Naive thymus-derived CD4-positive, alpha-beta T cell (primary cell): ENCODE measurements around the gene C11orf24. TPM values are rescaled to one million over a fixed set of nuclear protein-coding genes. Genes with fewer than 3 reads are reported as not detected.

Experiments used
- ATAC-seq: fragments of 150-1000 bp; cut with Tn5 transposase; 2 replicates; pipeline ENCODE4 v1.10.0; 2021; ENCODE audit warnings: mild to moderate bottlenecking, moderate library complexity
- CTCF ChIA-PET: fragments of 350-600 bp; sonication (Branson Sonifier 250); formaldehyde crosslinking; loops from one replicate; lab custom pipeline; 2021; ENCODE audit warnings: antibody characterized with exemption; lab: Charles Lee
- POLR2A ChIA-PET: fragments of 350-600 bp; sonication (Branson Sonifier 250); formaldehyde crosslinking; loops from one replicate; lab custom pipeline; 2021; ENCODE audit warnings: antibody characterized with exemption, inconsistent platforms; lab: Charles Lee
- DNase-seq, 9 donors: peaks; one replicate each; pipeline versions ENCODE4 v3.0.0 to v3.0.0-alpha.2; 2020 to 2022; ENCODE audit warnings: mixed read lengths in 1 of 9
- H3K27ac ChIP-seq: one replicate; pipeline ENCODE4 v1.7.0; 2013; ENCODE audit warnings: mild to moderate bottlenecking, low read depth, low read length, moderate library complexity
- H3K27me3 ChIP-seq, 2 donors: one replicate each; pipeline ENCODE4 v1.7.0; 2013; ENCODE audit warnings: low read length in 2 of 2, mild to moderate bottlenecking in 2 of 2, moderate library complexity in 2 of 2; ENCODE audit not compliant: control insufficient read depth in 2 of 2, insufficient read depth in 2 of 2
- H3K36me3 ChIP-seq, 3 experiments: 1 replicate in 2 of 3; 2 replicates in 1 of 3; pipeline ENCODE4 v1.7.0; 2013; ENCODE audit warnings: low read length in 3 of 3, mild to moderate bottlenecking in 3 of 3, moderate library complexity in 1 of 3; ENCODE audit not compliant: insufficient read depth in 3 of 3, control insufficient read depth in 2 of 3
- H3K4me1 ChIP-seq, 2 donors: one replicate each; pipeline ENCODE4 v1.7.0; 2013; ENCODE audit warnings: low read length in 2 of 2, mild to moderate bottlenecking in 2 of 2, moderate library complexity in 1 of 2; ENCODE audit not compliant: control insufficient read depth in 2 of 2, insufficient read depth in 2 of 2
- H3K4me3 ChIP-seq: 2 replicates; pipeline ENCODE4 v1.7.0; 2013; ENCODE audit warnings: mild to moderate bottlenecking, low read length
- H3K9me3 ChIP-seq, 3 experiments: 1 replicate in 2 of 3; 2 replicates in 1 of 3; pipeline ENCODE4 v1.7.0; 2013; ENCODE audit warnings: low read length in 3 of 3; ENCODE audit not compliant: control insufficient read depth in 2 of 3
- H3K27ac Mint-ChIP-seq, 9 donors: one replicate each; pipeline ENCODE4 v1.8.0; 2020 to 2022; ENCODE audit warnings: mixed read lengths in 9 of 9, mild to moderate bottlenecking in 8 of 9, moderate library complexity in 5 of 9, inconsistent platforms in 2 of 9
- H3K27me3 Mint-ChIP-seq, 5 donors: one replicate each; pipeline ENCODE4 v1.8.0; 2021 to 2022; ENCODE audit warnings: mixed read lengths in 5 of 5, mild to moderate bottlenecking in 1 of 5
- H3K36me3 Mint-ChIP-seq, 5 donors: one replicate each; pipeline ENCODE4 v1.8.0; 2020 to 2022; ENCODE audit warnings: mixed read lengths in 5 of 5, mild to moderate bottlenecking in 3 of 5, inconsistent platforms in 1 of 5
- H3K4me1 Mint-ChIP-seq, 7 donors: one replicate each; pipeline ENCODE4 v1.8.0; 2020 to 2022; ENCODE audit warnings: mixed read lengths in 7 of 7, mild to moderate bottlenecking in 3 of 7, inconsistent platforms in 1 of 7
- H3K4me3 Mint-ChIP-seq, 10 donors: one replicate each; pipeline ENCODE4 v1.8.0; 2020 to 2022; ENCODE audit warnings: mild to moderate bottlenecking in 10 of 10, mixed read lengths in 10 of 10, moderate library complexity in 6 of 10, inconsistent platforms in 2 of 10
- H3K9me3 Mint-ChIP-seq, 11 donors: one replicate each; pipeline ENCODE4 v1.8.0; 2020 to 2022; ENCODE audit warnings: mixed read lengths in 11 of 11, mild to moderate bottlenecking in 4 of 11, inconsistent platforms in 1 of 11, moderate library complexity in 1 of 11
- intact Hi-C, 2 donors: fragments of 100-400 bp; cut with micrococcal nuclease; formaldehyde crosslinking; loops; one replicate each; pipeline ENCODE4 v1.15.1; 2023
- polyA plus RNA-seq, 2 donors: library from polyadenylated mRNA; unstranded; fragments of 300-500 nt; fragmentation: Illumina TruSeq; gene quantifications; one replicate each; pipeline ENCODE4 v1.2.3, GENCODE V29; 2021
- total RNA-seq, 6 experiments: library from RNA in 5 of 6; stranded (reverse) in 5 of 6; gene quantifications; 1 replicate in 5 of 6; 2 replicates in 1 of 6; pipeline ENCODE4 v1.2.3 and lab custom pipeline; 2021 to 2026

Gene C11orf24
- total and polyA plus RNA-seq, 7 experiments from 2014 or later: 5.7 to 20.0 (median 14.5) TPM

- H3K4me3 ChIP-seq: no peak overlapping the region
- intact Hi-C loops: no loop called here
- H3K27me3 ChIP-seq: no peaks in the 10 kb centered on the region
- Mint-ChIP-seq H3K27me3 (peaks cover 0 to 2% (median 0%) of the 10 kb centered on the region in 5 donors), H3K36me3 (peaks cover 0 to 14% (median 8%) of the 10 kb centered on the region in 5 donors), H3K4me1 (peaks cover 2 to 6% (median 4%) of the 10 kb centered on the region in 7 donors), H3K4me3 (no peak overlapping the region), H3K27ac (no peak overlapping the region), H3K9me3 (peaks cover 0 to 2% (median 0%) of the 10 kb centered on the region in 11 donors)
- no peaks in the 10 kb centered on the region for H3K9me3 ChIP-seq
- peaks cover 0 to 29% (median 0%) of the 10 kb centered on the region in 3 experiments for H3K36me3 ChIP-seq
- no peak overlapping the region for H3K27ac ChIP-seq
- CTCF ChIA-PET: interaction anchor here (0.6 to 7.6 kb wide), 10 partner anchors 8 to 265 kb away, joined by 3 to 131 read pairs (median 3); no protein-coding TSS in a partner anchor
- POLR2A ChIA-PET: interaction anchor here (1.1 to 1.8 kb wide), 3 partner anchors 14 to 40 kb away, joined by 5 to 11 read pairs (median 10); partner anchors contain the start of gene C11orf24
- DNase-seq (no peak), ATAC-seq (no peak)
- peaks cover 3 to 5% of the 10 kb centered on the region in 2 donors for H3K4me1 ChIP-seq
These were observed 13.4 kb downstream of the C11orf24 start for GRCh38 chr11:68258363-68258765.

DNA sequence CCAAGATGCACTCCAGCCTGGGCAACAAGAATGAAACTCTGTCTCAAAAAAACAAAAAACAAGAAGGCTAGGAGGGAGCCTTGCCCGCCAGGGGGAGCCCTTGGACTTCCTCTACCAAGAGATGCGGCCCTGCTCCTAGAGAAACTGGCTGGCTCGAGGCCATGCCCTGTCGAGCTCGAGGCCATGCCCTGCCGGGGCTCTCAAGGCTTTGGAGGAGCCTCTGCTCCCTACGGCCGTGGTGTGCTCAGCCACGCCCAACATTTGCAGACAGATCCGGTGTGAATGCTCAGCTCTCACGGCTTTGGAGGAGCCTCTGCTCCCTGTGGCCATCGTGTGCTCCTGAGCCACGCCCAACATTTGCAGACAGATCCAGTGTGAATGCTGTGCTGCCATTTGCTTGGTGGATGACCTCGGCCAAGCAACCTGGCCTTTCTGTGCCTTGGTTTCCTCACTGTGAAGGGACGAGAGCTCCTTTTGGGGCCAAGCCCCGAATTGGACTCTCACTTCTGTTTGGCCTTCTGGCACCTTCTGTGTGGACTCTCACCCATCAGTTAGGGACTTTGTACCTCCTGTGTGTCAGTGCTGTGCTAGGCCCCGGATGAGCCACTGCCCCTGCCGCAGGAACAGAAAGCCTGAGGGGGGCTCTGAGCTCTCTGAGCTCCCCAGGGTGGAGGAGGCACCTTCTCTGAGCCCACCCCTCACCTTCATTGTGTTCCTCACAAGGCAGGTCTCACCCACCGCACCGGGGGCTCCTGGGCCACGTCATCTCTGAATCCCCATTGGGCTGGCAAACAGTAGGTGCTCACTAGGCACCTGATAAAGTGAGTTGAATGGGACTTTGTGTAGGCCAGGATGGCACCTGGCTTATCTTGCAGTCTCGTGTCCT is 14.1 kb downstream of the C11orf24 start:
- Histone ChIP-seq H3K9me3 (no peaks in the 10 kb centered on the region), H3K4me3 (no peak overlapping the region), H3K27me3 (no peaks in the 10 kb centered on the region), H3K27ac (no peak overlapping the region), H3K4me1 (peaks cover 3 to 5% of the 10 kb centered on the region in 2 donors), H3K36me3 (peaks cover 0 to 22% (median 0%) of the 10 kb centered on the region in 3 experiments)
- CTCF ChIA-PET: interaction anchor here (0.6 to 7.6 kb wide), 16 partner anchors 8 to 266 kb away, joined by 3 to 131 read pairs (median 3); partner anchors contain the start of gene C11orf24
- Mint-ChIP-seq H3K36me3 (peaks cover 0 to 8% (median 5%) of the 10 kb centered on the region in 5 donors), H3K9me3 (peaks cover 0 to 2% (median 0%) of the 10 kb centered on the region in 11 donors), H3K27me3 (peaks cover 0 to 2% (median 0%) of the 10 kb centered on the region in 5 donors), H3K27ac (peak overlapping the region in 3 of 9 donors; percentile 21 to 85 (median 54)), H3K4me1 (peaks cover 2 to 6% (median 4%) of the 10 kb centered on the region in 7 donors), H3K4me3 (peak overlapping the region in 1 of 10 donors; percentile 34)
- POLR2A ChIA-PET: interaction anchor here (0.8 to 1.8 kb wide), 4 partner anchors 14 to 43 kb away, joined by 3 to 11 read pairs (median 8); partner anchors contain the start of gene C11orf24
- peak; percentile 95 for ATAC-seq
- DNase-seq: peak; percentile 84 to 95 (median 89)
- intact Hi-C loops: loop anchor here (1.0 kb wide), 5 partner anchors 14 to 190 kb away; partner anchors contain the start of gene C11orf24 (in 2 of the 2)

GRCh38 chr11:68256331-68256741 is 15.4 kb downstream of the C11orf24 start:
- CTCF ChIA-PET: interaction anchor here (1.7 to 7.6 kb wide), 3 partner anchors 14 to 42 kb away, joined by 3 to 131 read pairs (median 8); partner anchors contain the start of gene C11orf24
- peaks cover 2 to 6% (median 4%) of the 10 kb centered on the region in 7 donors for H3K4me1 Mint-ChIP-seq
- H3K27ac Mint-ChIP-seq: no peak overlapping the region
- peaks cover 0 to 2% (median 0%) of the 10 kb centered on the region in 5 donors for H3K27me3 Mint-ChIP-seq
- intact Hi-C loops: no loop called here
- H3K4me3 Mint-ChIP-seq: no peak overlapping the region
- no peaks in the 10 kb centered on the region for H3K36me3 Mint-ChIP-seq
- POLR2A ChIA-PET: no interaction called here
- ATAC-seq (no peak), DNase-seq (no peak)
- Histone ChIP-seq H3K27ac (no peak overlapping the region), H3K36me3 (peaks cover 0 to 8% (median 0%) of the 10 kb centered on the region in 3 experiments), H3K4me3 (no peak overlapping the region), H3K9me3 (no peaks in the 10 kb centered on the region), H3K4me1 (peaks cover 3 to 5% of the 10 kb centered on the region in 2 donors), H3K27me3 (no peaks in the 10 kb centered on the region)
- H3K9me3 Mint-ChIP-seq: peaks cover 0 to 2% (median 0%) of the 10 kb centered on the region in 11 donors

- DNase-seq (no peak), ATAC-seq (no peak)
- Mint-ChIP-seq H3K27ac (no peak overlapping the region), H3K9me3 (peaks cover 0 to 2% (median 0%) of the 10 kb centered on the region in 11 donors), H3K4me3 (no peak overlapping the region), H3K36me3 (no peaks in the 10 kb centered on the region), H3K27me3 (peaks cover 0 to 2% (median 0%) of the 10 kb centered on the region in 5 donors), H3K4me1 (peaks cover 2 to 6% (median 4%) of the 10 kb centered on the region in 7 donors)
- Histone ChIP-seq H3K9me3 (no peaks in the 10 kb centered on the region), H3K27ac (no peak overlapping the region), H3K27me3 (no peaks in the 10 kb centered on the region), H3K4me3 (no peak overlapping the region), H3K4me1 (peaks cover 3 to 5% of the 10 kb centered on the region in 2 donors), H3K36me3 (peaks cover 0 to under 1% (median 0%) of the 10 kb centered on the region in 3 experiments)
- intact Hi-C loops: no loop called here
- ChIA-PET CTCF (interaction anchor here (1.8 to 7.6 kb wide), 2 partner anchors 15 to 43 kb away, joined by 3 to 131 read pairs; no protein-coding TSS in a partner anchor), POLR2A (no interaction called here)
These were observed 16.2 kb downstream of the C11orf24 start for GRCh38 chr11:68255526-68255925.

DNA sequence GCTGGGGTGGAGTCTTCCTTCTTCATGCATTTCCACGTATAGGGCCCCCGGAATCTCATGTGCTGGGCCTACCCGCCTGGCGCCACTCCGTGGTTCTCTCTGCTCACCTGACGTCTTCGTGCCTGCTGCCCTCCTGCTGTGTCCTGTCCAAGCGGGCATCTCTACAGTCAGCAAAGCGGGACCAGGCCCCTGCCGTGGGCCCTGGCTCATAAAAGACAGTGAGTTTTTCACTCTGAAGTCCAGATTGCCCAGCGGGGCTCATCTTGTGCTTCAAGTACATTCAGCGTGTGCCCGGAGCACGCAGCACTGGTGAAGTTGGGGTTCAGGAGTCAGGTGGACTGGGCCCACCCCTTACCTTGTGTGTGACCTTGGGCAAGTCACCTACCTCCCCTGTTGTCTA is 17.4 kb downstream of the C11orf24 start:
- DNase-seq: no peak
- H3K36me3 Mint-ChIP-seq: peaks cover 0 to 3% (median 0%) of the 10 kb centered on the region in 5 donors
- CTCF ChIA-PET: interaction anchor here (1.2 to 3.7 kb wide), 2 partner anchors 43 to 48 kb away, joined by 4 to 25 read pairs; no protein-coding TSS in a partner anchor
- H3K27ac ChIP-seq: no peak overlapping the region
- H3K27me3 ChIP-seq: no peaks in the 10 kb centered on the region
- H3K36me3 ChIP-seq: no peaks in the 10 kb centered on the region
- H3K4me1 ChIP-seq: peaks cover 3 to 5% of the 10 kb centered on the region in 2 donors
- no peak for ATAC-seq
- H3K9me3 Mint-ChIP-seq: peaks cover 0 to 10% (median 2%) of the 10 kb centered on the region in 11 donors
- H3K4me1 Mint-ChIP-seq: peaks cover 2 to 6% (median 4%) of the 10 kb centered on the region in 7 donors
- intact Hi-C loops: no loop called here
- POLR2A ChIA-PET: no interaction called here
- H3K4me3 ChIP-seq: no peak overlapping the region
- H3K27ac Mint-ChIP-seq: no peak overlapping the region
- H3K9me3 ChIP-seq: no peaks in the 10 kb centered on the region
- H3K4me3 Mint-ChIP-seq: no peak overlapping the region
- peaks cover 0 to 2% (median 0%) of the 10 kb centered on the region in 5 donors for H3K27me3 Mint-ChIP-seq

- Mint-ChIP-seq H3K9me3 (peaks cover 0 to 13% (median 2%) of the 10 kb centered on the region in 11 donors), H3K36me3 (peaks cover 0 to 5% (median 0%) of the 10 kb centered on the region in 5 donors), H3K27ac (no peak overlapping the region), H3K27me3 (peaks cover 0 to 4% (median 0%) of the 10 kb centered on the region in 5 donors), H3K4me1 (peaks cover 0 to 3% (median 0%) of the 10 kb centered on the region in 7 donors), H3K4me3 (no peak overlapping the region)
- H3K27ac ChIP-seq: no peak overlapping the region
- H3K4me3 ChIP-seq: no peak overlapping the region
- ATAC-seq (no peak), DNase-seq (no peak)
- H3K4me1 ChIP-seq: no peaks in the 10 kb centered on the region
- POLR2A ChIA-PET: interaction anchor here (0.6 kb wide), 1 partner anchor 112 kb away, joined by 3 read pairs; no protein-coding TSS in a partner anchor
- no peaks in the 10 kb centered on the region for H3K27me3 ChIP-seq
- intact Hi-C loops: no loop called here
- CTCF ChIA-PET: interaction anchor here (1.0 to 3.7 kb wide), 2 partner anchors 45 to 51 kb away, joined by 3 to 25 read pairs; no protein-coding TSS in a partner anchor
- no peaks in the 10 kb centered on the region for H3K9me3 ChIP-seq
- no peaks in the 10 kb centered on the region for H3K36me3 ChIP-seq
These were observed 20.0 kb downstream of the C11orf24 start for GRCh38 chr11:68251765-68252164.
